Thyroid gland (tissue), 4 donors: ENCODE data around the gene SLC6A7.

Experiments
- CTCF ChIP-seq, 6 experiments: fragments of 200-600 bp in 3 of 6; fragments of 450-650 bp in 3 of 6; sonication (generic) in 3 of 6; IDR thresholded peaks; one replicate each; pipeline ENCODE4 v1.5.1; 2016 to 2019; ENCODE audit warnings: antibody characterized with exemption in 6 of 6, mild to moderate bottlenecking in 2 of 6, inconsistent platforms in 1 of 6, moderate library complexity in 1 of 6
- POLR2A ChIP-seq, 2 donors: fragments of 450-650 bp; IDR thresholded peaks; one replicate each; pipeline ENCODE4 v1.6.1; 2017; ENCODE audit warnings: antibody characterized with exemption in 2 of 2, mild to moderate bottlenecking in 2 of 2, moderate library complexity in 1 of 2

GRCh38 chr5:150167512-150167850, 22.4 kb upstream of the SLC6A7 start:
- no peak for TF ChIP-seq POLR2A (IDR thresholded peaks at IDR 0.05)
- TF ChIP-seq CTCF (IDR thresholded peaks at IDR 0.05) = no peak
